Measurements from ENCODE around the gene PICK1.
A peak's percentile ranks its signal among the peaks of the same experiment; 100 is the strongest.
"Not testable (repeated sequence)": the region's sequence is repeated elsewhere in the genome, so short reads cannot be mapped to it uniquely, and the experiment has no call there.

PICK1 gene

DNA sequence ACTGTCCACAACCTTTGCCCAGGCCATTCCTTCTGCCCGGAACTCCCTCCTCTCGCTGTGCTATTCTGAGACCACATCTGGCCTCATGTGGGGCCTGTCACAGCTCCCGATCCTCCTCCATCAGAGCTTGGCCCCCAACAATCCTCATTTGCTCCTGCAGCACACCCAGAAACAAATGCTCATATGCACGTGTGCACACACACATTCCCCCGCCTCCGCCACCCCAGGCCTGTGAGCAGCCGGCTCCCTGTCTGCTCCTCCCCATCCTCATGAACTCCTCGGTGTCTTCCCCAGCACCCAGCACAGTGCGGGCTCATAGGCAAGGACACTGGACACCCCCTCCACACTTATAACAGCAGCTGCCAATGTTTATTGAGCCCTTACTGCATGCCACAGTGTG is 29.7 kb upstream of the PICK1 start:
- Mint-ChIP-seq H3K4me1 (peaks cover 11% of the 10 kb centered on the region), H3K9me3 (no peaks in the 10 kb centered on the region), H3K36me3 (peaks cover 6% of the 10 kb centered on the region), H3K4me3 (no peak overlapping the region), H3K27ac (peak overlapping the region; percentile 18)
- DNase-seq (ENCODE audit: low spot score in 2 of 2) (no peak), ATAC-seq (no peak)

DNA sequence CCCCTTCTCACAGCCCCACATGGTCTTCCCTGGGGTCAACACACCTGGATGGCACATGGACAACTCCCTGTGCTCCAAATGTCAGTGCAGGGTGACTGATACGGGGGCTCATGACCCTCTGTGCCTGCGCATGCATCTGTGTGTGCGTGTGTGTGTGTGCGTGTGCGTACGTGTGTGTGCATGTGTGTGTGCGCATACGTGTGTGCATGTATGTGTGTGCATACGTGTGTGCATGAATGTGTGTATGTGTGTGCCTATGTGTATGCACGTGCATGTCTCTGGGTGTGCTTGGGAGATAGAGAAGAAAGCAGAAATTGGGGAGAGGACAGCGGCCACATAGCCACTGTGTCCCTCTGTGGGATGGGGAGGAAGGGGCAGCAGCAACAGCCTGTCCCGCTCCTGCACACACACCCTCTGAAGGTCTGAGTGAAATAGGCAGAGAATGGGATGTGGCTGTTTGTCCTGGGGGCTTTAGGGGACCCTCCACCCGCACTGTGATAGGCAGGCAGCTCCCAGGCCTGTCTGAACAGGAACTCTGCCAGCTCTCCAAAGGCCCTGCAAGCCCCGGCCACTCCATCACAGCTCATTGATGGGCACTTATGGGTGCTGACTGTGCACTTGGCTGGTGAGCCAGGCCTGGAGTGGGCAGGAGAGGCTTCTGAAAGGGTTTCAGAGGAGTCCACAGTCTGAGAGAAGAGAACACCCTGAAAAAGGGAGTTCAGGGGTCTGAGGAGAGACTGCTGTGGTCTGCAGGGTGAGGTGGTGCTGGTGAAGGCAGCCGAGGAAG is 28.7 kb upstream of the PICK1 start:
- Mint-ChIP-seq H3K36me3 (peaks cover 6% of the 10 kb centered on the region), H3K4me1 (peaks cover 11% of the 10 kb centered on the region), H3K4me3 (no peak overlapping the region), H3K9me3 (no peaks in the 10 kb centered on the region), H3K27ac (no peak overlapping the region)
- ATAC-seq (no peak), DNase-seq (ENCODE audit: low spot score in 2 of 2) (no peak)

DNA sequence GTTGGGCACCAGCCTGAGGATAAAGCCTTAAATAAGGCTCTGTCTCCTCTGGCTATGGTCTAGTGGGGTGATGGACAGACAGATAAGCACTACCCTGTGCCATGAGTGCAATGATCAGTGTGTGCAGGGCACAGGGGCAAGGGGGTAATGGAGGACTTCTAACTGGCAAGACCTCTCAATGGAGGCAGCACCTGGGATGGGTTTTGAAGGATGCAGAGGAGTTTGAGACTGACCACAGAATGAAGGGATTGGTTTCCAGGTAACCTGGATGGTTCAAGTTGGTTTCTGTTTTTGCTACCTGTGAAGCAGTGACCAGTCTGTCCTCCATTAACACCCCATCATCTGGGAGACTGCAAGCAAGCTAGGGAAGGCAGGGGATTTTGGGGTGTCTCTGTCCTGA is 27.8 kb upstream of the PICK1 start:
- no peak overlapping the region for H3K27ac Mint-ChIP-seq
- H3K36me3 Mint-ChIP-seq, result peaks cover 6% of the 10 kb centered on the region
- H3K4me3 Mint-ChIP-seq, result no peak overlapping the region
- ATAC-seq (no peak), DNase-seq (ENCODE audit: low spot score in 2 of 2) (no peak)
- H3K4me1 Mint-ChIP-seq, result peaks cover 15% of the 10 kb centered on the region
- H3K9me3 Mint-ChIP-seq, result no peaks in the 10 kb centered on the region

DNA sequence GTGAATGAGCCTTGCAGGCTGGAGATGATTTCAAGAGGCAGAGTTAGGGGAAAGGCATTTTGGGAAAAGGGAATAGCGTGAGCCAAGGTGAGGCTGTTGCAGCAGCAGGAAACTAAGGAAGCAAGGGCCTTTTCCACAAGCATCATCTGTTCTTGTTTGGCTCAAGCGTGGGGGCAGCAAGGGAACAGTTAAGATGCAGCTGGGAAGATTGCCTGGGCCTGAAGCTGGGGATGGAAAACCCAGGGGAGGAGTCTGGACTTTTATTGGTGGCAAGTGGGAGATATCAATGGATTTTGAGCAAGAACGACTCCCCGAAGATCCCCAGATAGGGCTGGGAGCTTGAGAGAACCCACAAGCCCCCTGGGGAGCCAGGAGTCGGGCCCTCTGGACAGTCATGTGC is 27.3 kb upstream of the PICK1 start:
- Mint-ChIP-seq H3K27ac (no peak overlapping the region), H3K4me1 (peaks cover 15% of the 10 kb centered on the region), H3K9me3 (no peaks in the 10 kb centered on the region), H3K36me3 (peaks cover 6% of the 10 kb centered on the region), H3K4me3 (no peak overlapping the region)
- ATAC-seq (no peak), DNase-seq (ENCODE audit: low spot score in 2 of 2) (no peak)

DNA sequence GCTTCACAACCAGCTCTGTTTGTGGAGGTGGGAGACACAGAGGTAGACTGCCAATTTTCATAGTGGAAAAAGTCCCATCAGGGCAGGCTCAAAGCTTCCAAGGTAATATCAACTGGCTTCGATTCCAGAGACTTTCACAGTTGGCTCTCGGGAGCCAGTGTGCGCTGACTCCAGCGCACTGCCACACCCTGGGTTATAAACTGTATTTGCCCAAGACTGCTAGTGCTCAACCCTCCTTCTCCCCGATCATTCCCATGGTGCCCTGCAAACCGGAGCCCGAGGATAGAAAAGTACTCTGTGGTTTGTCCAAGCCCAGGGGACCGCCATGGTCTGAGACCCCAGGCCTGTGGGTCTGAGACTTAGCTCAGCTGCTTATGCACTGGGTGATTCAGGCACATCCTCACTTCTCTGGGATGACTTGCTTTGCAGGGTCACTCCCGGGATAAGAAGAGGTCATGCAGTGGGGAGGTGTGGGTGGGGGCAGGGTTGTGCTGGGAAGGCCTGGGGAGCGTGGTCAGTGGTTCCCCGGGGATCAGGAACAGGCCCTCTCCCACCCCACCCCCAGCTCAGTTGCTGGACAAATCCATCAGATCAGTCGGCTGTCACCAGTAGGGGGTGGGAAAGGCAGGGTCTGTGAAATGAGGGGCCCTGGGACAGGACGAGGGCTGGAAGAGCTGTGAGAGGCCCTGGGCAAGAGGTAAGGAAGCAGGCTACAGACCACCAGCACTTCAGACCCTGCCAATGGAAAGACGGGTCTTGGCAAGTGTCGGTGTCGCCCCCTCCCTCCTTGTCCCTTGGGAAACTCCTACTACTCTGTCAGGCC is 26.7 kb upstream of the PICK1 start:
- no peak overlapping the region for H3K4me3 Mint-ChIP-seq
- no peaks in the 10 kb centered on the region for H3K9me3 Mint-ChIP-seq
- DNase-seq (ENCODE audit: low spot score in 2 of 2) (no peak), ATAC-seq (no peak)
- H3K4me1 Mint-ChIP-seq, result peaks cover 15% of the 10 kb centered on the region
- peaks cover 6% of the 10 kb centered on the region for H3K36me3 Mint-ChIP-seq
- no peak overlapping the region for H3K27ac Mint-ChIP-seq

DNA sequence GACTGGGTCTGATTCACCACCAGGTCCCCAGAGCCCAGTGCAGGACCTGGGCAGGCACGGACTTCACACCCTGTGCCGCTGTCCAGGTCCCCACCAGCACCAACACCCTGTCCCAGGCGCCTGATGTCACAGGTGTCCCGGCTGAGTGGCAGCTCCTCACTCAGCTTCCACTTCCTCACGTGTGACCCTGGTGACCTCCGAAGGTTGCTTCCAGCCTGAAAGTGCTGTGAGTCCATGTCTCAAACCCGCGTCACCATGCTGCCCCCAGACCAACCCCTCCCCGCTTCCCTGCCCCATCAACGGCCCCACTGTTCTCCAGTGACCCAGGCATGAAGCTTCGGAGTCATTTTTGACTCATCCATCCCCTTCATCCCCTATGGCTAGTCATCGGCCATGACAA is 25.7 kb upstream of the PICK1 start:
- no peak for DNase-seq (ENCODE audit: low spot score in 2 of 2)
- ATAC-seq, result no peak
- Mint-ChIP-seq H3K4me1 (peaks cover 15% of the 10 kb centered on the region), H3K4me3 (no peak overlapping the region), H3K27ac (no peak overlapping the region), H3K36me3 (peaks cover 6% of the 10 kb centered on the region), H3K9me3 (no peaks in the 10 kb centered on the region)

DNA sequence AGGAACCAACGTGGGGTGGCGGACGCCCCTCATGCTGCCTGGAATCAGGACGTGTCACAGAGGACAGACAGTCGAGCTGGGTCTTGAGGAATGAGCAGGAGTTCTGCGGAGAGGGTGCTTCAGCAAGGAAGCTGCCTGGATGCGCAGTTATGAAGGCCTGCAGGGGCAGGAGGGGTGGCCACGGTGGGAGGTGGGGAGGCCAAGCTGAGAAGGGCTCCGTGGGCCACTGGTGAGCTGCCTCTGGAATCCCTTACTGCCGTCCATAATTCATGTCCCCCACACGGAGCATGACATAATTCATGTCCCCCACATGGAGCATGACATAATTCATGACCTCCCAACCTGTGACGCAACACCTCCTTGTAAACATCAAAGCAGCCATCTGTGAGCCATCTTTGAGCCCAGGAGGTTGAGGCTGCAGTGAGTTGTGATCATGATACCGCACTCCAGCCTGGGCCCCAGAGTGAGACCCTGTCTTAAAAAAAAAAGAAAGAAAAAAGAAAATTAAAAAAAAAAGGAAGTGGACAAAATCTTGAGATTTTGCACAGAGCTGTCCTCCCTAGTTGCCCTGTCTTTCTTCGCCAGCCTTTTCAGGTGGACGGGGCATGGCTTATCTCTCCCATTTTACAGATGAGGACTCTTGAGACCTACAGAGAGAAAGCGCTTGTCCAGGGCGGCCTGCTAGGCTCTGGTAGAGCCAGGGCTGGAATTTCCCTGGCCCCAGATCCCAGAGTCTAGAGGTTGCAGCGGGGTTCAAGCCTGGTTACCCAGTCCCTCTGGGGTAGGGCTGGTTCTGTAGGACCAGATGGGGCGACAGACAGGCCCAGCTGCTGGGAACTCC is 24.3 kb upstream of the PICK1 start:
- H3K27ac Mint-ChIP-seq, result no peak overlapping the region
- H3K4me1 Mint-ChIP-seq, result peaks cover 4% of the 10 kb centered on the region
- no peak overlapping the region for H3K4me3 Mint-ChIP-seq
- H3K36me3 Mint-ChIP-seq, result peaks cover 6% of the 10 kb centered on the region
- no peak for ATAC-seq
- DNase-seq (ENCODE audit: low spot score in 2 of 2), result no peak
- no peaks in the 10 kb centered on the region for H3K9me3 Mint-ChIP-seq

DNA sequence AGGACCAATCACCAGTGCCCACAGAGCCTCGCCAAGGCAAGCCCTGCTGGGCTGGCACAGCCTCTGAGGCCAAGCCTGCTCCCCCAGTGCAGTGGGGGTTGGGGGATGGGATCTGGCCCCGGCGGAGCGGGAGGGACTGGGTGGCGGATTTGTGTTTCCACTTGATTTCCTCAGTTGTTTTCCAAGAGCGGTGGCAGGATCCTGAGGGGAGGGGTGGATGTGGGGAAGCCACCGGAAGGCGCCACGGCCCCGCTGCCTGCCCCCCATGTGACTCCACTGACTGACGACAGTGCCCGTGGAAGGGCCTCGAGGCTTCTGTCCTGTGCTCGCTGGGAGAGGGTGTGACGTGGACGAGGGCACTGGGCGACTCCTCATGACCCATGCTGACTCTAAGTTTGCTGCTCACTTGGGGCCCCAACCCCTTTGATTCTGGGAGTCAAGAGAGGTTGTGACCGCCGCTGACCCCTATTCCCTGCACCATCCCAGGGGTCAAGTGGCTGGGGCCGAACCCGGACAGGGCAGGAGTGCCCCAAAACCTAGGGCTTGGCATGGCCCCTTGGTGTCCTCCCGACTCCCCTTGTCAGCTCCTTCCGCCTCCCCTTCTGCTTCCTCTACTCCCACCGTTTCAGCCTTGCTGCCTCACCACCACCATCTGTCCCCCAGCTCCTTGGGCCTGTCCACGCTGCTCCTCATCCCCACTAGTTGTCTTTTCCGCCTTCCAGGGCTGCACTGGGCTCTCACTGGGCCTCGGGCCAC is 23.5 kb upstream of the PICK1 start:
- no peak for DNase-seq (ENCODE audit: low spot score in 2 of 2)
- H3K4me1 Mint-ChIP-seq, result peaks cover 4% of the 10 kb centered on the region
- peaks cover 6% of the 10 kb centered on the region for H3K36me3 Mint-ChIP-seq
- H3K27ac Mint-ChIP-seq, result peak overlapping the region; percentile 37
- H3K4me3 Mint-ChIP-seq, result no peak overlapping the region
- no peak for ATAC-seq
- H3K9me3 Mint-ChIP-seq, result no peaks in the 10 kb centered on the region

DNA sequence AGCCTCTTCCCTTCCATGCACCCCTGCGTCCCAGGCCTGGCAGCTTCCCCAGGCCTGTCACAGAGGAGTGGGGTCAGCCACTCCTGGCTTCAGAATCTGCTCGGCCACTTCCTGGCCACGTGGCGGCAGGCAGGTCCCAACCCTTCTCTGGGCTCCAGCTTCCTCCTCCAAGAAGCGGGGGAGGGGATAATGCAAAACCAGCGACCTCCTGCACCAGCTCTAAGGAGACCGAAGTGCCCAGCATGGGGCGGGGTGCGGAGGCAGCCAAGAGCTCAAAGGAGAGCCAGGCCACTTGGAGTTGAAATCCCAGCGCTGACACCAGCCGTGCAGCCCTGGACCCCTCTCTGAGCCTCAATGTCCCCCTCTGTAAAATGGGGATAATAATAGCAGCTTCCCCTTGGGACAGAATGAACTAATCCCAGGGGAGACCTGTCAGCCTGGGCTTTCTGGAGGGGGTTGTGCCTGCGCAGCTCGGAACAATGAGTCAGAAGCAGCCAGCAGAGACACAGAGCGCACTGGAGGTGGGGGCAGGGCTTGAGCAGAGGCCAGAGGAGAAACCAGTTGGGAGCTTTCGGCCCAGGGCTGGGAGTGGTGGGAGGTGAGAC is 22.8 kb upstream of the PICK1 start:
- Mint-ChIP-seq H3K4me1 (peaks cover 4% of the 10 kb centered on the region), H3K4me3 (no peak overlapping the region), H3K36me3 (peaks cover 6% of the 10 kb centered on the region), H3K27ac (peak overlapping the region; percentile 37), H3K9me3 (no peaks in the 10 kb centered on the region)
- ATAC-seq (no peak), DNase-seq (ENCODE audit: low spot score in 2 of 2) (no peak)

DNA sequence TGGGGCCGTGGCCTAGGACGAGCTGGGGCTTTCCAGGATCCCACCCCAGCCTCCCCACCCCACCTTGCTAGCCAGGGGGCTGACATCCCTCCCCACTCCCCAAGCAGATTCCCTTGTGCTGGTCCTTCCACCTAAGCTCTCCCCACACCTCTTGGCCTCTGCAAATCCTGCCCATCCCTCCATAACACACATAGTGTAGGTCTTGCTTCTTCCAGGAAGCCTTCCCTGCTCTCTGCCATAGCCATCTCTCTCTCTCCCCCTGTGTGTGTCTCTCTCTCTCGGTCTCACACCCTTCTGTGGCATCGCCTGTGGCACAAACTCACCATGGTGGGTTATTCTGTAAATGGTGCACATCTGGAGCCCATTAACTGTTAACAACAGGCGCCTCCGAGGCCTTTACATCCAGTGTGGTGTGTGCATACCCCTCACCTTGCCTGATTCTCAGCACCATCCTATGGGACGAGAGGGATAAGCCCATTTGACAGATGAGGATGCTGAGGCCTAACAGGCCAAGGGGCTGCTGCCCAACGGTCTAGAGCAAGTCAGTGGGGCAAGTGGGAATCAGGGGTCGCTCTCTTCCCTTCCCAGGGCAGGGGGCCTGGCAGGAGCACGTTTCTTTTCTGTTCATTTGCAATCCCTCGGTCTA is 22.2 kb upstream of the PICK1 start:
- Mint-ChIP-seq H3K4me1 (peaks cover 4% of the 10 kb centered on the region), H3K36me3 (peaks cover 6% of the 10 kb centered on the region), H3K9me3 (no peaks in the 10 kb centered on the region), H3K27ac (no peak overlapping the region), H3K4me3 (no peak overlapping the region)
- no peak for DNase-seq (ENCODE audit: low spot score in 2 of 2)
- ATAC-seq, result no peak

DNA sequence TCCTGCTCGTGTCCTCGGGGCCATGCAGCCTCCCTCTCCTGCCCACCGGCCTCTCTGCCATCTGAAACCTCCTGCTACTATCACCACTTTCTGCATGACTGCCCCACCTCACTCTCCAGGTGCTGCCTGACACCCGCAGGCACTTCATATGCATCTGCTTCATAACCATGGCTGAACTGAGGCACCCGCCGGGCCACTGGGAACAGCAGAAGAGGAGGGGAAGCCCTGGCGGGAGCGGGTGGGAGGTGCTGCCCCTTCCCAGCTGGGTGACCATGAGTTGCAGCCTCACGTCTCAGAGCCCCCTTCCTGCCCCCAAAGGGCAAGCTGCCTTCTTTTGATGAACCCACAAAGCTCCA is 21.7 kb upstream of the PICK1 start:
- H3K27ac Mint-ChIP-seq, result no peak overlapping the region
- peaks cover 4% of the 10 kb centered on the region for H3K4me1 Mint-ChIP-seq
- no peaks in the 10 kb centered on the region for H3K9me3 Mint-ChIP-seq
- ATAC-seq, result no peak
- DNase-seq (ENCODE audit: low spot score in 2 of 2), result no peak
- no peak overlapping the region for H3K4me3 Mint-ChIP-seq
- peaks cover 6% of the 10 kb centered on the region for H3K36me3 Mint-ChIP-seq

DNA sequence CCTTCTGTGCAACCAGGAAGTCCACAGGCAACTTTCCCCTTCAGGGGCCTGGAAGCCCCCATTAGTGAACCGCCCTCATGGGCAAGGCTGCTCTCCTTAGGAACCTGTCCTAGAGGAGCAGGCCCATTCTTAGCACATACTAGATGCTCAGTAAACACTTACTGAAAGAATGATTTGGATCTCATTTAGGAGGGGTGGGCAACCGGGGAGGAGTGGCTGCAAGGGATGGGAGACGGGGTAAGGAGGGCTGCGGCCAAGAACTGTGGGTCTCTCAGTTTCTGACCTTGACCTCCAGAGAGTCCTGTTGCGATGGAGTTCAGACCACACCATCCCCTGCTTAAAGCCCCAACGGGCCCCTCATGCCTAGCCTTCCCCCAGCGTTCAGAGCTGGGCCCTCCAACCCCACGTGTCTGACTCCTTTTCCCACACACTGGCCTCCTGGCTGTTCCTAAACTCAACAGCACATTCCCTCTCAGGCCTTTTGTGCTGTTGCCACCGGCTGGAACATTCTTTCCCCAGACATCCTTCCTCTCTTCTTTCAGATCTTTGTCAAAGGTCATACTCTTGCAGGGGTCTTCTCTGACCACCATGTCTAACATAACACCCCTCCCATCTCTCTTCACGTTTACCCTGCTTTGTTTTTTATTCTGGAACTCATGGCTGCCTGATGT is 20.7 kb upstream of the PICK1 start:
- no peak overlapping the region for H3K4me3 Mint-ChIP-seq
- peaks cover 4% of the 10 kb centered on the region for H3K4me1 Mint-ChIP-seq
- ATAC-seq, result no peak
- peaks cover 6% of the 10 kb centered on the region for H3K36me3 Mint-ChIP-seq
- no peaks in the 10 kb centered on the region for H3K9me3 Mint-ChIP-seq
- DNase-seq (ENCODE audit: low spot score in 2 of 2), result no peak
- no peak overlapping the region for H3K27ac Mint-ChIP-seq

DNA sequence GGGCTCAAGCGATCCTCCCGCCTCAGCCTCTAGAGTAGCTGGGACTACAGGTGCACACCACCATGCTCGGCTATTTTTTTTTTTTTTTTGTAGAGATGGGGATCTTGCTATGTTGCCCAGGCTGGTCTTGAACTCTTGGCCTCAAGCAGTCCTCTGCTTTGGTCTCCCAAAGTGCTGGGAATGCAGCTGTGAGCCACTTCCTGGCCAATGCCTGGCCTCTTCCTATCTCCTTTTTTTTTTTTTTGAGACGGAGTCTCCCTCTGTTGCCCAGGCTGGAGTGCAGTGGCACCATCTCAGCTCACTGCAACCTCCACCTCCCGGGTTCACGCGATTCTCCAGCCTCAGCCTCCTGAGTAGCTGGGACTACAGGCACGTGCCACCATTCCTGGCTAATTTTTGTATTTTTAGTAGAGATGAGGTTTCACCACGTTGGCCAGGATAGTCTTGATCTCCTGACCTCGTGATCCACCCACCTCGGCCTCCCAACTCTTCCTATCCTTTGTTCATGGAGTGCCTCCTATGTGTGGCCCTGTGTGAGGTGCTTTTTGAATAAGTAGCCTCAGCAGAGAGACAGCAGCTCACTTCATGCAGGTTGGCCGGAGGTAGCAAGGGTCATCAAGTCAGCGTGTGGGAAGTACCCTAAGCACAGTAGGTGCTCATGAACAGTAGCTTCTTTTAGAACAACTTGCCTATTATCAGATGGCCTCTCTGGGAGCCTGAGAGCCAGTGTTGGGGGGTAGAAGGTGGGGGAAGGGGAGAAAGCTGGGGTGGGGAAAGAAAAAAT is 19.6 kb upstream of the PICK1 start:
- not testable (repeated sequence) for H3K4me1 Mint-ChIP-seq; DNase-seq (ENCODE audit: low spot score in 2 of 2); H3K27ac Mint-ChIP-seq; H3K4me3 Mint-ChIP-seq; ATAC-seq; H3K36me3 Mint-ChIP-seq; H3K9me3 Mint-ChIP-seq

Measured in stimulated activated effector memory CD8-positive, alpha-beta T cell treated with anti-CD3 and anti-CD28 coated beads, Interleukin-12 subunit alpha, Interleukin-12 subunit beta, amount 100 ng/mL, for 72 hours (primary cell).